GM23248 (cell line): ENCODE data around the gene SLC9A2. TPM values are rescaled to one million over a fixed set of nuclear protein-coding genes. Genes with fewer than 3 reads are reported as not detected.

ENCODE experiments used
- DNase-seq: peaks from one replicate; pipeline ENCODE4 v3.0.0-alpha.2; 2015
- H2AFZ ChIP-seq: fragments of 200-600 bp; sonication (generic); 2 replicates; pipeline ENCODE4 v1.6.1; 2016; ENCODE audit warnings: antibody characterized with exemption
- H3F3A ChIP-seq: fragments of 200-600 bp; sonication (generic); 2 replicates; pipeline ENCODE4 v1.6.1; 2016; ENCODE audit warnings: mild to moderate bottlenecking, antibody characterized with exemption, mixed run types; ENCODE audit not compliant: insufficient read depth
- H3K27ac ChIP-seq: fragments of 200-600 bp; sonication (generic); 2 replicates; pipeline ENCODE4 v1.5.1; 2016; ENCODE audit warnings: mild to moderate bottlenecking
- H3K27me3 ChIP-seq: fragments of 200-600 bp; sonication (generic); replicated peaks from 2 replicates; pipeline ENCODE4 v1.6.1; 2016; ENCODE audit warnings: mild to moderate bottlenecking; ENCODE audit not compliant: insufficient read depth
- H3K36me3 ChIP-seq: fragments of 200-600 bp; sonication (generic); 2 replicates; pipeline ENCODE4 v1.6.1; 2016; ENCODE audit warnings: low read depth, mild to moderate bottlenecking
- H3K4me1 ChIP-seq: fragments of 200-600 bp; sonication (generic); 2 replicates; pipeline ENCODE4 v1.6.1; 2016; ENCODE audit warnings: mild to moderate bottlenecking; ENCODE audit not compliant: insufficient read depth
- H3K4me2 ChIP-seq: fragments of 200-600 bp; sonication (generic); one replicate; pipeline ENCODE4 v1.6.1; 2016; ENCODE audit warnings: mild to moderate bottlenecking; ENCODE audit not compliant: unreplicated experiment
- H3K4me3 ChIP-seq: fragments of 200-600 bp; sonication (generic); 2 replicates; pipeline ENCODE4 v1.5.1; 2016; ENCODE audit warnings: mild to moderate bottlenecking
- H3K79me2 ChIP-seq: fragments of 200-600 bp; sonication (generic); 2 replicates; pipeline ENCODE4 v1.6.1; 2016; ENCODE audit warnings: mild to moderate bottlenecking; ENCODE audit not compliant: insufficient read depth
- H3K9ac ChIP-seq: fragments of 200-600 bp; sonication (generic); 2 replicates; pipeline ENCODE4 v1.6.1; 2016; ENCODE audit warnings: mild to moderate bottlenecking
- H3K9me2 ChIP-seq: fragments of 200-600 bp; sonication (generic); 2 replicates; pipeline ENCODE4 v1.6.1; 2016; ENCODE audit warnings: mixed run types, mild to moderate bottlenecking, moderate library complexity; ENCODE audit not compliant: insufficient read depth
- H3K9me3 ChIP-seq: fragments of 200-600 bp; sonication (generic); one replicate; pipeline ENCODE4 v1.6.1; 2017; ENCODE audit warnings: low read depth
- H4K20me1 ChIP-seq: fragments of 200-600 bp; sonication (generic); 2 replicates; pipeline ENCODE4 v1.6.0; 2016; ENCODE audit not compliant: insufficient read depth
- EZH2 ChIP-seq: fragments of 200-600 bp; sonication (generic); IDR thresholded peaks from 2 replicates; pipeline ENCODE4 v1.6.1; 2018; ENCODE audit warnings: antibody characterized with exemption, mild to moderate bottlenecking; ENCODE audit not compliant: insufficient read depth, poor library complexity, severe bottlenecking
- EZH2phosphoT487 ChIP-seq: fragments of 200-600 bp; sonication (generic); IDR thresholded peaks from 2 replicates; pipeline ENCODE4 v1.6.1; 2018; ENCODE audit warnings: antibody characterized with exemption, moderate library complexity, mild to moderate bottlenecking, low read depth; ENCODE audit not compliant: insufficient read depth
- WGBS, 2 experiments: methylation state at CpG; one replicate each; pipeline ENCODE4 v1.1.6; 2015 to 2017; ENCODE audit warnings: low lambda C conversion rate in 2 of 2, low coverage in 1 of 2; ENCODE audit errors: missing lambda C conversion rate in 2 of 2; 5-methylcytosine and 5-hydroxymethylcytosine counted together
- in situ Hi-C: fragments of 300-500 bp; cut with MboI; formaldehyde crosslinking; loops from 2 replicates; pipeline ENCODE4 v1.15.0; 2020
- polyA plus RNA-seq: library from polyadenylated mRNA; unstranded; fragments of >200 nt; fragmentation: Nextera tagmentation; extraction: Ambion mirVana; gene quantifications from 2 replicates; pipeline ENCODE4 v1.2.1, GENCODE V29; 2016
- total RNA-seq: library from RNA; depleted of rRNA; stranded (reverse); fragments of >200 nt; shearing (Covaris generic); gene quantifications from 2 replicates; pipeline ENCODE4 v1.2.3, GENCODE V29; 2014

SLC9A2 gene
- total and polyA plus RNA-seq, 2 experiments from 2014 or later, result not detected

- in situ Hi-C loops, result no loop called here
- H2AFZ ChIP-seq, result no peak overlapping the region
- H3K9me2 ChIP-seq, result no peaks in the 10 kb centered on the region
- no peak overlapping the region for H3K9ac ChIP-seq
- no peaks in the 10 kb centered on the region for H4K20me1 ChIP-seq
- no peak for DNase-seq
- no peak for TF ChIP-seq EZH2
- no peak for TF ChIP-seq EZH2phosphoT487
- H3K36me3 ChIP-seq, result no peaks in the 10 kb centered on the region
- no peak overlapping the region for H3K4me3 ChIP-seq
- H3K79me2 ChIP-seq, result no peaks in the 10 kb centered on the region
- peaks cover 15% of the 10 kb centered on the region for H3K4me1 ChIP-seq
- no peaks in the 10 kb centered on the region for H3K9me3 ChIP-seq
- no peaks in the 10 kb centered on the region for H3K27me3 ChIP-seq
- peak overlapping the region; percentile 83; the same call in 1 of the 2 replicates for H3K27ac ChIP-seq
- no peak overlapping the region for H3K4me2 ChIP-seq
- H3F3A ChIP-seq, result peaks cover 20% of the 10 kb centered on the region
- WGBS, 2 experiments, result 94 to 95% methylated on average over 24 to 26 of the region's 26 CpGs
These were observed 99.3 kb downstream of the SLC9A2 start for GRCh38 chr2:102718387-102719316.

- in situ Hi-C loops, result no loop called here
- no peaks in the 10 kb centered on the region for H3K9me2 ChIP-seq
- no peaks in the 10 kb centered on the region for H3F3A ChIP-seq
- no peaks in the 10 kb centered on the region for H3K9me3 ChIP-seq
- 71 to 75% methylated on average over 7 of the region's 7 CpGs for WGBS, 2 experiments
- no peaks in the 10 kb centered on the region for H3K27me3 ChIP-seq
- no peak overlapping the region for H3K4me2 ChIP-seq
- H3K4me1 ChIP-seq, result no peaks in the 10 kb centered on the region
- no peak overlapping the region for H3K9ac ChIP-seq
- no peaks in the 10 kb centered on the region for H4K20me1 ChIP-seq
- no peak for DNase-seq
- no peak overlapping the region for H2AFZ ChIP-seq
- H3K79me2 ChIP-seq, result no peaks in the 10 kb centered on the region
- no peak overlapping the region for H3K4me3 ChIP-seq
- no peak overlapping the region for H3K27ac ChIP-seq
- no peaks in the 10 kb centered on the region for H3K36me3 ChIP-seq
- TF ChIP-seq EZH2phosphoT487 (no peak), EZH2 (no peak)
These were observed 104.7 kb downstream of the SLC9A2 start for GRCh38 chr2:102724016-102724490.

GRCh38 chr2:102724553-102724952 is 105.2 kb downstream of the SLC9A2 start:
- no peak overlapping the region for H3K4me2 ChIP-seq
- H3K9me3 ChIP-seq, result no peaks in the 10 kb centered on the region
- H3K9ac ChIP-seq, result no peak overlapping the region
- TF ChIP-seq EZH2, result no peak
- TF ChIP-seq EZH2phosphoT487, result no peak
- no peak overlapping the region for H2AFZ ChIP-seq
- H3K27me3 ChIP-seq, result no peaks in the 10 kb centered on the region
- H3K4me1 ChIP-seq, result no peaks in the 10 kb centered on the region
- DNase-seq, result no peak
- H3F3A ChIP-seq, result no peaks in the 10 kb centered on the region
- in situ Hi-C loops, result no loop called here
- WGBS, 2 experiments, result 93 to 97% methylated on average over 10 of the region's 10 CpGs
- no peak overlapping the region for H3K27ac ChIP-seq
- H3K79me2 ChIP-seq, result no peaks in the 10 kb centered on the region
- H4K20me1 ChIP-seq, result no peaks in the 10 kb centered on the region
- no peak overlapping the region for H3K4me3 ChIP-seq
- no peaks in the 10 kb centered on the region for H3K36me3 ChIP-seq
- no peaks in the 10 kb centered on the region for H3K9me2 ChIP-seq

DNA sequence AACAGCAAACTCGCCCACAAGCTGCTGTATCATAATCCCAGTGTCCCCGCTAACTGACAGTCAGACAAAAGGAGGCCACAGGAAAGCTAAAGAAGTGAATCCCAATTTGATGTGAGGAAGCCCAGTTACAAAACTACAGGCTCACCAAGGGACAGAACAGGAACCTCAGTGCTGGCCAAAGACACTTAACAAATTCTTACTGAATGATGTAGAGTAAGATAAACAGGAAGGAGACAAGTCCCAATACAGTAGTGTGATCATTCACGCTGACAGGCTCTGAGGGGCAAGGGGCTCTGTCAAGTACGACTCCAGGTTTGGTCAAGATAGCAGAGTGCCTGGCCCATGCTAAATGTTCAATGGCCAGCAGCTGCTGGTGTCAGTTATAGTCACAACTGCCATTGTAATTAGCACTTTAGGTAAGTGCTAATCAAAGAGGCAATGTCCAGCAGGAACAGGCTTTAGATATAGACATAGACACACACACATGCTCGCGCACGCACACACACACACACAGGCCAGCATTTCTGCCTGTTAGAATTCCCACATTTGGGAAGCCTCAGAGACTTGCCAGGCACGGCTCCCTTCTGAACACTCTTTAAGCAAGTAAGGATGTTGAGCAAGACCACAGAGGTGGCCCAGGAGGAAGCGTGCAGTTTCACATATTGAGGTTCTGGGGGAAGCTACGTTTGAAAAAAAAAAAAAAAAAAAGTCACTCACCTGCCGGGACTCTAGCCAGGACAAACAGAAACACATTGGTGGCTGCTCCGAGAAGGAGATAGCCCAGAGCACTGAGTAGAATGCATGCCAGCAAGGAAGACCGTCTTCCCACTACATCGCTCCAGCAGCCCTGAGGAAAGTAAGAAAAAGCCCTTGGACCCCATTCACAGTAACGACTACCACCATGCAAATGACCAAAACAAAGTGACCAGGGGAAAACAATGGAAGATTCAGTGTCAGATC is 107.1 kb downstream of the SLC9A2 start:
- WGBS, 2 experiments, result 88 to 89% methylated on average over 15 of the region's 15 CpGs
- DNase-seq, result no peak
- no peaks in the 10 kb centered on the region for H3F3A ChIP-seq
- no peak overlapping the region for H3K27ac ChIP-seq
- H3K9ac ChIP-seq, result no peak overlapping the region
- no peaks in the 10 kb centered on the region for H3K4me1 ChIP-seq
- no peak overlapping the region for H3K4me3 ChIP-seq
- no peaks in the 10 kb centered on the region for H3K79me2 ChIP-seq
- H4K20me1 ChIP-seq, result no peaks in the 10 kb centered on the region
- no peaks in the 10 kb centered on the region for H3K36me3 ChIP-seq
- no peaks in the 10 kb centered on the region for H3K27me3 ChIP-seq
- H3K9me3 ChIP-seq, result no peaks in the 10 kb centered on the region
- no peaks in the 10 kb centered on the region for H3K9me2 ChIP-seq
- in situ Hi-C loops, result no loop called here
- TF ChIP-seq EZH2phosphoT487, result no peak
- H2AFZ ChIP-seq, result no peak overlapping the region
- H3K4me2 ChIP-seq, result no peak overlapping the region
